NCI-H2107 treated with DMSO at 0.1 percent for 48 hours (cell line): Measurements from ENCODE around the gene SLC26A11.
"Not testable (repeated sequence)": the region's sequence is repeated elsewhere in the genome, so short reads cannot be mapped to it uniquely, and the experiment has no call there.

ENCODE experiments used
- DNase-seq: peaks from one replicate; lab custom pipeline; 2025; ENCODE audit not compliant: unreplicated experiment; lab: John Stamatoyannopoulos, UW

The SLC26A11 gene

DNA sequence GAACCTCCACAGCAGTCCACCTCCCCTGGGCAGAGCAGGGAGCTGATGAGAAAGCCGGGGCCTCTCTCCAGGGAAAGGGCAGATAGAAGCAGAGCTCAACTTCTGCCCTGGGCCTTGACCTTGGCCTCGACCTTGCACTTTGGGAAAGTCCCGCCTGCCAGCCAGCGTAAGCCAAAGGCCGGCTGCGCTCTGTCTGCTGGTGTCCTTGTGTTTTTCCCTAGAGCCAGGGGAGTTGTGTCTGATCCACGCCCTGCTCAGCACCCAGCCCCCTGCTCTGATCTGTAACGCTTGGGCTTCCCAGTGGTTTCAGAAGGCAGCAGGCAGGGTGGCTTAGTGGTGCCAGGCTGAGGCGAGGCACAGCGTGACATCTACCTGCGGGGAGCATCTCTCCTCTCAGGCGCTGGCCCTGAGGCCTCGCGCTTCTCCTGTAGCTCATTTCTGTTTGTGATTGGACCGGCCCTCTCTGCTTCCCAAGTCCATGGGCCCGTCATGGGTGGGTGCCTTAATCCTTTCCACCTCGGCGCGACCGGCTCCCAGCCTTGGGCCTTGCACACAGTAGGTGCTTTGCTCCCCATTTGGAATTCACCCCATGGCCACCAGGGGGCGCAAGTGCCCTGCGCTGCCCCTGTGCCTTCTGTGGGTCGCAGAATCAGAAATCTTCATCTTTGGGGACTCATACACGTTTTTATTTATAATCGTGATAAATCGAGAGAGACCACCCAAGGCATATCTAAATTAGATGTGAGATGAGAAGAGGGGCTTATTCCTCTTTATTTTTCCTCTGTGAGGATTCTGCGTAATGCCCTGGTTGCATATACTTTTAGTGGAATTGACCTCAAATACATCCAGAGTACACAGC is 24.3 kb upstream of the SLC26A11 start:
- DNase-seq = no peak

DNA sequence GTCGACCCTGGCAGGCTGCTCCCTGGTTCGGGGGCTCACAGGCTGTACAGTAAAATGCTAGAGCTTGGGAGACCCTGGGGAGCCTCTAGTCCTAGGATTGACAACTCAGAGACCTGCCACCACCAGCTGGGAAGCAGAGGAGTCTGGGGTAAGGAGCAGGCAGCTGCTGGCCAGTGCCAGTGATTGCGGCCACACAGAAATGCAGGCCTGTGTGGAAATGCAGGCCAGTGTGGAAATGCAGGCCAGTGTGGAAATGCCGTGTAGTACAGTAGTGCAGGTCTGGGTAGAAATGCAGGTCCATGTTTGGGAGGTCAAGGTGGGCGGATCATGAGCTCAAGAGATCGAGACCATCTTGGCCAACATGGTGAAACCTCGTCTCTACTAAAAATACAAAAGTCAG is 23.6 kb upstream of the SLC26A11 start:
- no peak for DNase-seq

DNA sequence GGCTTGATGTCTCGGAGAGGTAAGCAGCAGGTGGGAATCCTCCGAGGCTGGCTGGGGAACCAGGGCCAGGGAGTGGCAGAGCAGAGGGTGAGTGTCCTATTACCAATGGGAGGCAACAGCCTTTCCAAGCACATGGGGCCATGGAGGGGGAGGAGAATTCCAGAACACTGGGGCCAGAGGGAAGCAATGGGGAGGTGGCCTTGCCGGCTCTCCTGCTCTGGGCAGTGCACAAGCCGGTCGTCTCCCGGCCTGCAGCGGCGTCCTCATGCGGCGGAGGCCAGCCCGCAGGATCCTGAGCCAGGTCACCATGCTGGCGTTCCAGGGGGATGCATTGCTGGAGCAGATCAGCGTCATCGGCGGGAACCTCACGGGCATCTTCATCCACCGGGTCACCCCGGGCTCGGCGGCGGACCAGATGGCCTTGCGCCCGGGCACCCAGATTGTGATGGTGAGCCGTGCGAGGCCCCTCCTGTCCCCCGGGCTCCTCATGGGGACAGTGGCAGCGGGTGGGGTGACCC is 22.0 kb upstream of the SLC26A11 start:
- DNase-seq = peak; percentile 71

DNA sequence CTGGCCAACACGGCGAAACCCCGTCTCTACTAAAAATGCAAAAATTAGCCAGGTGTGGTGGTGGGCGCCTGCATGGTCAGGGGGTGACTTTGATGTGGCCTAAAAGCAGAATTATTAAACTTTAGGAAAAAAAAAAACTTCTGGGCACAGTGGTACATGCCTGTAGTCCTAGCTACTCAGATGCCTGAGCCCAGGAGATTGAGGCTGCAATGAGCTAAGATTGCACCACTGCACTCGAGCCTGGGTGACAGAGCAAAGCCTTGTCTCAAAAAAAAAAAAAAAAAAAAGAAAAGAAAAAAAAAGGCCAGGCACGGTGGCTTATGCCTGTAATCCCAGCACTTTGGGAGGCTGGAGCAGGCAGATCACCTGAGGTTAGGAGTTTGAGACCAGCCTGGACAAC is 20.9 kb upstream of the SLC26A11 start:
- not testable (repeated sequence) for DNase-seq

- no peak for DNase-seq
These were observed 18.8 kb upstream of the SLC26A11 start for GRCh38 chr17:80201446-80201845.

GRCh38 chr17:80202197-80202596 is 18.0 kb upstream of the SLC26A11 start:
- DNase-seq = no peak

- no peak for DNase-seq
These were observed 16.7 kb upstream of the SLC26A11 start for GRCh38 chr17:80203471-80203963.

DNA sequence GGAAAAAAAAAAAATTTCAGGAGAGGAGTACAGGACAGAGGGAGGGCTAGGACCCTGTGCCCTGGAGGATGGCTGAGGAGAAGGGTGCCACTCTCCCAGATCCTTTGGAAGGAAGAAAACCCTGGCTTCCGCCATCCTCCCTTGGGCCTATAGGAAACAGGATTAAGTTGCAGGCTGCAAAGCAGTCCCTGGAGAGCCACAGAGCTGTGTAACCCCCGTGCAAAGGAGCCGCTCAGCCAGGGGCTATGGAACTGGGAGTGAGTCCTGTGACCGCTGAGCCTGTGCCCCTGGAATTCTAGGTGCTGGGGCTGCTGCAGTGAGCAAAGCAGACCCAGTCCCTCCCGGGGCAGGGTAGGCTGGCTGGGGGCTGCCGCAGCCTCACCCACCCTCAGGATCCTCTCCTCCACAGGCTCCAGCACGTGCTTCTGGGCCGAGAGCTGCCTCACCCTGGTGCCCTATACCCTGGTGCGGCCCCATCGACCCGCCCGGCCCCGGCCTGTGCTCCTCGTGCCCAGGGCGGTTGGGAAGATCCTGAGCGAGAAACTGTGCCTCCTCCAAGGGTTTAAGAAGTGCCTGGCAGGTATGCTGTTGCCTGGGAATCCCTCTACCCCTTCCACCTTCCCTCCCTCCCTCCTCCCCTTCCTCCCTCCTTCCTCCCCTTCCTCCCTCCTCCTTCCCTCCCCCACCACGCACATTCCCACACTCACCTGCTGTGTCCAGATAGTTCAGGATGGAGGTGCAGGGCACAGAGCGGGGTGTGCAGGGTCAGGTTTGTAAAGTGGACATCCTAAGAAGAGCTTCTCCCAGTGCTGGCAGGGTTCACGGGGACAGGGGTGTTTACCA is 15.4 kb upstream of the SLC26A11 start:
- DNase-seq = no peak

GRCh38 chr17:80205811-80206210 is 14.4 kb upstream of the SLC26A11 start:
- DNase-seq = no peak

DNA sequence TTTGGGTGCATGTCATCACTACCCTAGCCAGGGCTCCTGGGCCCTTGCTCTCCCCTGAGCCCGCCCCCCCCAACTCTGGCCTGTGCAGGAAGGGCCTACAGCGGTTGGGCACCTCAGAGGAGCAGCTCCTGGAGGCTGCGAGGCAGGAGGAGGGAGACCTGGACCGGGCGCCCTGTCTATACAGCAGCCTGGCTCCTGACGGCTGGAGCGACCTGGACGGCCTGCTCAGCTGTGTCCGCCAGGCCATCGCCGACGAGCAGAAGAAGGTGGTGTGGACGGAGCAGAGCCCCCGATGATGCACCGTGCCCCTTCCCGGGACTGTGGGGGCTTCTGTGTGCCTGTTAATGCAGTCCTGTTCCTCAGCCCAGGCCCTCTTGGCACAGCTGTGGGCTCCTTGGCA is 12.2 kb upstream of the SLC26A11 start:
- DNase-seq = no peak

- DNase-seq = no peak
These were observed 10.5 kb upstream of the SLC26A11 start for GRCh38 chr17:80209765-80210164.

GRCh38 chr17:80210348-80211108 is 9.7 kb upstream of the SLC26A11 start:
- DNase-seq = no peak

DNA sequence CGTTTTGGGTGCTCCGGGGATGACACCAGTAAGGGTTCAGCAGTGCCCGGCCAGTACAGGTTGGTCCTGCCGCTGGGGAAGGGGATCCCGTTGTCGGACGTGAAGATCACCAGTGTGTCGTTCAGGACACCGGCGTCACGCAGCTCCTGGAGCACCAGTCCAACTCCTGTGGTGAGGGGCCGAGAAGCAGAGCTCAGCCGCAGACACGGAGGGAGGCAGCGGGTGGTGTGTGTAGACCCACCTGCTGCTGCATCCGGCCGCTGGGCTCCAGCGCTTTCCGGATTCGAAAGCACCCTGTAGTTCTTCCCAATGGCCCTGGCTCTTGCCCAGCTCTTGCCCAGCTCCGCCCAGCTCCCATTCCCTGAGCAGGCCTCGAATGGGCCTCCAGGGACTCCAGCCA is 8.1 kb upstream of the SLC26A11 start:
- DNase-seq = peak; percentile 84

DNA sequence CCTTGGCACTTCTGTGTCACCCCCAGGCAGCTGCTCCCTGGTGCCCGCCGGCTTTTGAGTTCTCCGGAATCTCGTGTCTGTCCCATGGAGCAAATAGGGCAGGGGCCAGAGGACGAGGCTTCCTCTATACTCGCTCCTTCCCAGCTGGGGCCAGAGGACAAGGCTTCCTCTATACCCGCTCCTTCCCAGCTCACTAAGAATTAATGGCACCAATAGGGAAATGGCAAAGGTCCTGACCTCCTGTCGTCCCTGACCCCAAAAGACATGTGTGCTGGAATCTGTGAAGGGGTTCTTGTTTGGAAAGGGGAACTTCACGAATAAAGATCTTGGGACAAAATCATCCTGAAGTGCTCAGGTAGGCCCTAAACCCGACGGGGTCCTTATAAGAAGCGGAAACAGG is 7.7 kb upstream of the SLC26A11 start:
- no peak for DNase-seq

- no peak for DNase-seq
These were observed 7.1 kb upstream of the SLC26A11 start for GRCh38 chr17:80212962-80213642.

- DNase-seq = no peak
These were observed 6.6 kb upstream of the SLC26A11 start for GRCh38 chr17:80213643-80213975.

GRCh38 chr17:80214012-80214877 is 6.0 kb upstream of the SLC26A11 start:
- no peak for DNase-seq

GRCh38 chr17:80214878-80215210 is 5.4 kb upstream of the SLC26A11 start:
- DNase-seq = no peak
